Smooth muscle cell (in vitro differentiated cells): ENCODE data around the gene KRT78. TPM values are rescaled to one million over a fixed set of nuclear protein-coding genes. Genes with fewer than 3 reads are reported as not detected.

Source experiments
- DNase-seq: peaks from one replicate; lab custom pipeline; 2025; ENCODE audit not compliant: unreplicated experiment; lab: John Stamatoyannopoulos, UW
- H2AFZ ChIP-seq: fragments of 200-600 bp; sonication (generic); 2 replicates; pipeline ENCODE4 v1.6.0; 2016; ENCODE audit warnings: antibody characterized with exemption, low read depth, mild to moderate bottlenecking
- H3F3A ChIP-seq: fragments of 200-600 bp; sonication (generic); 2 replicates; pipeline ENCODE4 v1.6.0; 2017; ENCODE audit warnings: antibody characterized with exemption, low read depth
- H3K27ac ChIP-seq: fragments of 200-600 bp; sonication (generic); 2 replicates; pipeline ENCODE4 v1.5.1; 2016; ENCODE audit warnings: low read depth, mild to moderate bottlenecking
- H3K27me3 ChIP-seq: fragments of 200-600 bp; sonication (generic); 2 replicates; pipeline ENCODE4 v1.6.1; 2016; ENCODE audit warnings: low read depth, mild to moderate bottlenecking
- H3K36me3 ChIP-seq: fragments of 200-600 bp; sonication (generic); 2 replicates; pipeline ENCODE4 v1.5.1; 2016; ENCODE audit warnings: low read depth
- H3K4me1 ChIP-seq: fragments of 200-600 bp; sonication (generic); 2 replicates; pipeline ENCODE4 v1.5.1; 2016; ENCODE audit warnings: low read depth
- H3K4me2 ChIP-seq: fragments of 200-600 bp; sonication (generic); 2 replicates; pipeline ENCODE4 v1.6.0; 2016; ENCODE audit warnings: mild to moderate bottlenecking
- H3K4me3 ChIP-seq: fragments of 200-600 bp; sonication (generic); 2 replicates; pipeline ENCODE4 v1.5.1; 2016; ENCODE audit warnings: mild to moderate bottlenecking
- H3K79me2 ChIP-seq: fragments of 200-600 bp; sonication (generic); 2 replicates; pipeline ENCODE4 v1.6.0; 2016; ENCODE audit warnings: low read depth, mild to moderate bottlenecking
- H3K9ac ChIP-seq: fragments of 200-600 bp; sonication (generic); 2 replicates; pipeline ENCODE4 v1.6.0; 2016; ENCODE audit warnings: low read depth
- H3K9me3 ChIP-seq: fragments of 200-600 bp; sonication (generic); replicated peaks from 2 replicates; pipeline ENCODE4 v1.5.1; 2016; ENCODE audit warnings: low read depth
- H4K20me1 ChIP-seq: fragments of 200-600 bp; sonication (generic); 2 replicates; pipeline ENCODE4 v1.6.0; 2016; ENCODE audit warnings: low read depth
- WGBS: methylation state at CpG from one replicate; pipeline ENCODE4 v1.1.7; 2016; ENCODE audit warnings: low lambda C conversion rate; 5-methylcytosine and 5-hydroxymethylcytosine counted together
- polyA plus RNA-seq: library from polyadenylated mRNA; unstranded; fragments of >200 nt; fragmentation: Nextera tagmentation; extraction: Ambion mirVana; gene quantifications from 2 replicates; pipeline ENCODE4 v1.2.1, GENCODE V29; 2016
- total RNA-seq: library from RNA; depleted of rRNA; stranded (reverse); fragments of >200 nt; gene quantifications from 2 replicates; pipeline ENCODE4 v1.2.3, GENCODE V29; 2014
- TF ChIP-seq, protein P1 (sequence below): fragments of 200-600 bp; sonication (generic); IDR thresholded peaks from 2 replicates; pipeline ENCODE4 v1.5.1; 2017; ENCODE audit warnings: borderline replicate concordance, mild to moderate bottlenecking, antibody characterized with exemption; ENCODE audit not compliant: insufficient read depth, poor library complexity, severe bottlenecking

The KRT78 gene
- total and polyA plus RNA-seq, 2 experiments from 2014 or later = 1.6 to 2.7 TPM

DNA sequence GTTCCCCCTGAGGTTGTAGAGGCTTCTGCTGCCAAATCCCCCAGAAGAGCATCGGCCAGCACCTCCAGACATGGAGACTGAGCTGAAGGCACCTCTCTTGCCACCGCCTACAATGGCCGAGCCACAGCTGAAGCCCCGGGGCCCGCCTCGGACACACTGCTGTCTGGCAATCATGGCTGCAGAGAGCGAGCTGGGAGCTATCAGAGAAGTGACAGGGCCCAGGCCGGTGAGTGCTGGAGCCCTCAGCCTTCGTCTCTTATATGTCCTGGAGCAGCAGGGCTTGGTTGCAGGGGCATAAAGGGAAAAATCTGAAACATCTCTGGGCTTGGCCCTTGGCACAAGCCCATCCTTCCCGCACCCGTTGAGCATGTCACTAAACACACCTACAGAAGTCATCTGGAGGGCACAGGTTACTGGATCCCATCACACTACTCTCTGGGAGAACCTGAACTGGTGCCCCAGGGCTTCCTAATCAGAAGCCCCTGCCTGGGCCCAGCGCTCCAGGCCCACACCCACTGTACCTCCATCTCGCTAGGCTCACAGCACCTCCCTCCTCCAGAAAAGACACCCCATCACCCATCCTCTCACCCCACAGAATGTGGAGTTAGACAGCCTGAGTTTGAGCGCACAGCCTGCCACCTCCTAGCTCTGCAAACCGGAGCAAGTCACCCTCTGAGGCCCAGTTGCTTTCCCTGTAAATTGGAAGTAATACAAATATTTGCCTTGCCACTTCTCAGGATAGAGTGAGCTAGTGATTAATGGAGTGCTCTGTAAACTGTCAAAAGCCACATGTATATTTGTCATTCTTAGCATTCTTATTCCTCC, 34.7 kb downstream of the KRT78 start, which contains the start of gene KRT4:
KRT4 (minus strand) TSS at position 232 of the 825 bp plus-strand sequence; CDS start at position 174, 58 bp downstream.
- TF ChIP-seq, protein P1, sequence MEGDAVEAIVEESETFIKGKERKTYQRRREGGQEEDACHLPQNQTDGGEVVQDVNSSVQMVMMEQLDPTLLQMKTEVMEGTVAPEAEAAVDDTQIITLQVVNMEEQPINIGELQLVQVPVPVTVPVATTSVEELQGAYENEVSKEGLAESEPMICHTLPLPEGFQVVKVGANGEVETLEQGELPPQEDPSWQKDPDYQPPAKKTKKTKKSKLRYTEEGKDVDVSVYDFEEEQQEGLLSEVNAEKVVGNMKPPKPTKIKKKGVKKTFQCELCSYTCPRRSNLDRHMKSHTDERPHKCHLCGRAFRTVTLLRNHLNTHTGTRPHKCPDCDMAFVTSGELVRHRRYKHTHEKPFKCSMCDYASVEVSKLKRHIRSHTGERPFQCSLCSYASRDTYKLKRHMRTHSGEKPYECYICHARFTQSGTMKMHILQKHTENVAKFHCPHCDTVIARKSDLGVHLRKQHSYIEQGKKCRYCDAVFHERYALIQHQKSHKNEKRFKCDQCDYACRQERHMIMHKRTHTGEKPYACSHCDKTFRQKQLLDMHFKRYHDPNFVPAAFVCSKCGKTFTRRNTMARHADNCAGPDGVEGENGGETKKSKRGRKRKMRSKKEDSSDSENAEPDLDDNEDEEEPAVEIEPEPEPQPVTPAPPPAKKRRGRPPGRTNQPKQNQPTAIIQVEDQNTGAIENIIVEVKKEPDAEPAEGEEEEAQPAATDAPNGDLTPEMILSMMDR = no peak
- DNase-seq = no peak

DNA sequence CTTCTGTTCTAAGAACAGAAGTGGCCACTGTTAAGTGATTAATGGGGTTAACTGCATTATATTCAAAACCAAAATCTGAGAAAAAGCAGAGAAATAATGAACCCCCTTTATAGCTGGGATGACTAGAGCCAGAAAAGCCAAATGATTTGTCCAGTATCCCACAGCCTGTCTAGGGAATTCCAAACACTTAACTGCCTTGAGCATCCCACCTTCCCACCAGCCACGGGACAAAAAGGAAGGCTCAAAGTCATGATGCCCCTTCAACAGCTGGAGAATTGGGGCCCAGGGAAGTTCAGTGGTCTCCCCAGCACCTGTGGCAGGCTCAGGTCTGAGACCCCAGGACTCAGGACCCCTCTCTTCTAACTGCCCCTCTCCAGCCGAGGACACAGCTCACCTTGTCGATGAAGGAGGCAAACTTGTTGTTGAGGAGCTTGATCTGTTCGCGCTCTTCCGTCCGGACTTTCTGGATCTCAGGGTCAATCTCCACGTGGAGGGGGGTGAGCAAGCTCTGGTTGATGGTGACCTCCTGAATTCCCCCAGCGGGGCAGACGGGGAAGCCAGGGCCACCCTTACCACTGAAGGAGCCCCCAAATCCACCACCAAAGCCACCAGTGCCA, 35.5 kb downstream of the KRT78 start:
- H3K4me1 ChIP-seq = peaks cover 5% of the 10 kb centered on the region
- H3K27me3 ChIP-seq = peaks cover 28% of the 10 kb centered on the region
- no peak overlapping the region for H3K27ac ChIP-seq
- no peaks in the 10 kb centered on the region for H4K20me1 ChIP-seq
- H3K9me3 ChIP-seq = no peaks in the 10 kb centered on the region
- no peak overlapping the region for H3K9ac ChIP-seq
- H3K4me3 ChIP-seq = no peak overlapping the region
- no peak overlapping the region for H3K4me2 ChIP-seq
- no peaks in the 10 kb centered on the region for H3K79me2 ChIP-seq
- H3F3A ChIP-seq = no peaks in the 10 kb centered on the region
- WGBS = 93% methylated on average over 10 of the region's 10 CpGs
- DNase-seq = no peak
- H3K36me3 ChIP-seq = no peaks in the 10 kb centered on the region
- TF ChIP-seq, protein P1 = no peak
- H2AFZ ChIP-seq = no peak overlapping the region

More for the DNA sequence above, 34.7 kb downstream of the KRT78 start, which contains the start of gene KRT4:
- WGBS = 86% methylated on average over 15 of the region's 15 CpGs
- Histone ChIP-seq H3K4me2 (no peak within 1 kb of the TSS), H3F3A (no peaks in the 10 kb centered on the region), H3K4me3 (no peak within 1 kb of the TSS), H2AFZ (no peak within 1 kb of the TSS), H3K9me3 (no peaks in the 10 kb centered on the region), H3K79me2 (no peaks in the 10 kb centered on the region), H4K20me1 (no peaks in the 10 kb centered on the region), H3K27me3 (peaks cover 20% of the 10 kb centered on the region), H3K27ac (no peak within 1 kb of the TSS), H3K4me1 (peaks cover 12% of the 10 kb centered on the region), H3K36me3 (no peaks in the 10 kb centered on the region), H3K9ac (no peak within 1 kb of the TSS)

DNA sequence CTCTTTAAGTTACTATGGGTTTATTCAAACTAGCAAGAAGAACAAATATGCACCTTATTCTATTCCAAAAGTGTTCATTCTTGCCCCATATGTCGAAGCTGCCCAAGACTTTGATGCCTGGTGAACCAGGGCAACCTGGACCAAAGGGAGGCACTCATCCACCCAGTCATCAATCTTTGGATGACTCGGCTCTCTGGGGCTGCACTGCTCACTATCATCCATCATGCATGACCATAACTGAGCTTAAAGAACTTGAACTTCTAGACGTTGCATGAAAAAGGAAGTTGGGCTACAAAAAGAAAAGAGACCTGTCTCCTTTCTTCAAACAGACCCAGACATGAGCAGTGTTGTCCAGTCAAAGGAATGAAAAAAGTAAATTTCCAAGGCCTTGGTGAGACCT, 36.0 kb downstream of the KRT78 start:
- 68% methylated on average over 3 of the region's 3 CpGs for WGBS
- no peaks in the 10 kb centered on the region for H3F3A ChIP-seq

More for the DNA sequence above, 36.0 kb downstream of the KRT78 start:
- TF ChIP-seq, protein P1 = no peak
- H3K4me2 ChIP-seq = no peak overlapping the region
- H3K4me3 ChIP-seq = no peak overlapping the region
- no peaks in the 10 kb centered on the region for H3K9me3 ChIP-seq
- H2AFZ ChIP-seq = no peak overlapping the region
- no peaks in the 10 kb centered on the region for H3K79me2 ChIP-seq
- H4K20me1 ChIP-seq = no peaks in the 10 kb centered on the region
- H3K27me3 ChIP-seq = peaks cover 33% of the 10 kb centered on the region
- no peak overlapping the region for H3K9ac ChIP-seq
- peaks cover under 1% of the 10 kb centered on the region for H3K4me1 ChIP-seq
- DNase-seq = no peak
- H3K27ac ChIP-seq = no peak overlapping the region
- no peaks in the 10 kb centered on the region for H3K36me3 ChIP-seq
